ENCODE data around the gene AHNAK.
"Not testable (repeated sequence)": the region's sequence is repeated elsewhere in the genome, so short reads cannot be mapped to it uniquely, and the experiment has no call there.

AHNAK gene, protein sequence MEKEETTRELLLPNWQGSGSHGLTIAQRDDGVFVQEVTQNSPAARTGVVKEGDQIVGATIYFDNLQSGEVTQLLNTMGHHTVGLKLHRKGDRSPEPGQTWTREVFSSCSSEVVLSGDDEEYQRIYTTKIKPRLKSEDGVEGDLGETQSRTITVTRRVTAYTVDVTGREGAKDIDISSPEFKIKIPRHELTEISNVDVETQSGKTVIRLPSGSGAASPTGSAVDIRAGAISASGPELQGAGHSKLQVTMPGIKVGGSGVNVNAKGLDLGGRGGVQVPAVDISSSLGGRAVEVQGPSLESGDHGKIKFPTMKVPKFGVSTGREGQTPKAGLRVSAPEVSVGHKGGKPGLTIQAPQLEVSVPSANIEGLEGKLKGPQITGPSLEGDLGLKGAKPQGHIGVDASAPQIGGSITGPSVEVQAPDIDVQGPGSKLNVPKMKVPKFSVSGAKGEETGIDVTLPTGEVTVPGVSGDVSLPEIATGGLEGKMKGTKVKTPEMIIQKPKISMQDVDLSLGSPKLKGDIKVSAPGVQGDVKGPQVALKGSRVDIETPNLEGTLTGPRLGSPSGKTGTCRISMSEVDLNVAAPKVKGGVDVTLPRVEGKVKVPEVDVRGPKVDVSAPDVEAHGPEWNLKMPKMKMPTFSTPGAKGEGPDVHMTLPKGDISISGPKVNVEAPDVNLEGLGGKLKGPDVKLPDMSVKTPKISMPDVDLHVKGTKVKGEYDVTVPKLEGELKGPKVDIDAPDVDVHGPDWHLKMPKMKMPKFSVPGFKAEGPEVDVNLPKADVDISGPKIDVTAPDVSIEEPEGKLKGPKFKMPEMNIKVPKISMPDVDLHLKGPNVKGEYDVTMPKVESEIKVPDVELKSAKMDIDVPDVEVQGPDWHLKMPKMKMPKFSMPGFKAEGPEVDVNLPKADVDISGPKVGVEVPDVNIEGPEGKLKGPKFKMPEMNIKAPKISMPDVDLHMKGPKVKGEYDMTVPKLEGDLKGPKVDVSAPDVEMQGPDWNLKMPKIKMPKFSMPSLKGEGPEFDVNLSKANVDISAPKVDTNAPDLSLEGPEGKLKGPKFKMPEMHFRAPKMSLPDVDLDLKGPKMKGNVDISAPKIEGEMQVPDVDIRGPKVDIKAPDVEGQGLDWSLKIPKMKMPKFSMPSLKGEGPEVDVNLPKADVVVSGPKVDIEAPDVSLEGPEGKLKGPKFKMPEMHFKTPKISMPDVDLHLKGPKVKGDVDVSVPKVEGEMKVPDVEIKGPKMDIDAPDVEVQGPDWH (N-terminal part only)

DNA sequence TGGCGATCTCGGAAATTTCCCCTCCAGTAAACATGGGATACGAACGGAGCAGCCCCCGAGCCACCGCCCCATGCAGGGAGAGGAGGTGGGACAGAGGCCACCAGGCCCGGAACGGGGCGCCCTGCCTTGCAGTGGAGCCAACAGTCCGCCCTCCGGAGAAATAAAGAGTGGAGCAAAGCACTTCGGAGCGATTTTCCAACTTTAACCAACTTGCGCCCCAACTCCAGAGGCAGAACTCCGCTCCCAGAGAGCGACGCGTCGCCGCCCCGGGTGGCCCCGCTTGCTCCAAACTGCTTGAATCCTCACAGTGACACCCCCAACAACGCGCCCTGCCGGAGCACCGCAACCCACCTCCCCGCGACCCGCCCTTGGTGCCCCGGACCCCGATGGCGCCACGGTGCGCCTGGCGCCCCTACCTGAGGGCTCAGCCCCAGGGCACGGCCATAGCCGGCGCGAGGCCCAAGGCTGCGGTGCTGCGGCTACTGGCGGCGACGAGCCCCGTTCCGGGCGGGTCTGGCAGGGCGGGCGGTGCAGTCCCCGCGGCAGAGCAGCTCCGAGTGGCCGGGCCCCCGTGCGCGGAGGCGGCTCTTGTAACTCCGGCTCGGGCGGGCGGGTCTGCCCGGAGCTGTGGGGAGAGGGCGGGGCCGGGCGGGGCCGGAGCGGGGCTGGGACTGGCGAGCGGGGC lies at the start of gene AHNAK:
TSS of gene AHNAK (minus strand) at position 563 of the 685 bp plus-strand sequence. CDS start 10,708 bp downstream, outside the sequence.
- TF ChIP-seq ZNF274 (IDR thresholded peaks at IDR 0.05; ENCODE audit: low read depth, low read length), result no peak
- peak within 1 kb of the TSS; percentile 49 for H3K4me3 ChIP-seq (ENCODE audit: low read length)

DNA sequence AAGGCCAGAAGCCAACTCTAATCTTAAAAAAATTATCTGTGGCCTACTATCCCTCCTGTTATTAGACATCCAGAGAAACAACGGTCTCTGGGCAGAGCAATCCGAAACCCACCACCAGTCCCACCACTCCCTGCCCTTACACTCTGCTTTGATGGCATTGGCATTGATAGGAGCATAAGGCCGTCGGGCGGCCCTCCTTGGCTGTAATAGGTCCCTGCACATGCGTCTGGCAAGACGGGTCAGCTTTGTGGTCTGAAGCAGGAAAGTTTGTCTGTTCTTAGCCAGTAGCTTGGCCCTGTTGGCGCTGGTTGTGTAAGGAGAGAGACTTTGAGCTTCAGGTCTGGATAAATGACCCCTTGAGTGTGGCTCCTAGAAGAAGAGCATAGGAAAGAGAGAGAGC lies 48.5 kb upstream of the AHNAK start:
- TF ChIP-seq ZNF274 (IDR thresholded peaks at IDR 0.05; ENCODE audit: low read depth, low read length), result no peak
- H3K4me3 ChIP-seq (ENCODE audit: low read length), result no peak overlapping the region

DNA sequence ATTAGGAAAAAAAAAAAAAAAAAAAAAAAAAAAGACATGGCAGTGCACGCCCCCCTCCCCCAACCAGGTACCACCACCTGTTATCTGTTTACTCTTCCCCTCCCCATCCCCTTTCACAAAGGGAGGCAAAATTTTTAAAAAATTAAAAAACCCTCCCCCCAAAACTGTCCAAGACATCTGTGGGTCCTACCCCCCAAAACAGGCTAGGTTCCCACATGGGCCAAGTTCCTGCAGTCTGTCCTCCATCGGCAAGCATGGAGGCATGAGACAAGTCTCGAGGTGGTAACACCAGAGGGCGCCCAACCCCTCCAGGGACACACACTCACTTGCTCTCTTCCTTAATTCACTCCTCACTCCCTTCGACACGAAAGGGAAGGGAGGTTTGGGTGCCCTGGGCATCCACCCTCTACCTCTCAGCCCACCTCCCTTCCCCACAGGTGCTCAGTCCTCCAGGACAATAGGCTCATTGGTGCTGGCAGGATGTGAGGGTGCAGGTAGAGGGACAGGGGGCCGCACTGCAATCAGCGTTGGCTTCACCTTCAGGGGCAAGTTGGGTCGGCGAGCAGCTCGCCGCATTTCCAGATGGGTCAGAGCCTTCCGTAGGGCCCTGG lies 46.9 kb upstream of the AHNAK start:
- no peak for TF ChIP-seq ZNF274 (IDR thresholded peaks at IDR 0.05; ENCODE audit: low read depth, low read length)
- H3K4me3 ChIP-seq (ENCODE audit: low read length), result no peak overlapping the region

DNA sequence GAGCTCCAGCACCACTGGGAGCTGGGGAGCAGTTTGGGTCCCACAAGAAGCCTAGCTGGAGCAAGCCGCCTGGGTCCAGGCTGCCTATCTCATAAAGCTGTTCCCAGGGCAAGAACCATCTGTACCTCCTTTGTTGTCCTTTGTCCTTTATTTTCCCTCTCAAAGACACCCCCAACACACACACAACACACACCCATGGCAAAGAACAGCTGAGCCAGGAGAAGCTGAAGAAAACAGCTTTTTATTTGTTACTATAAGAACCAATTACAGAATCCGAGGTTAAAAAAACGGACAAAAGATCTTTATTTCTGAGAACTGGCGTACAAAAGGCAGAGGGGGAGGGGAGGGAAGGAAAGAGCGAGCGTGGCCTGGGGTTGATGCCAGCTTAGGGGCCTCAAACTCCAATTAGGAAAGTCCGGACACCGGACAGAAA lies 46.4 kb upstream of the AHNAK start:
- no peak overlapping the region for H3K4me3 ChIP-seq (ENCODE audit: low read length)
- no peak for TF ChIP-seq ZNF274 (IDR thresholded peaks at IDR 0.05; ENCODE audit: low read depth, low read length)

DNA sequence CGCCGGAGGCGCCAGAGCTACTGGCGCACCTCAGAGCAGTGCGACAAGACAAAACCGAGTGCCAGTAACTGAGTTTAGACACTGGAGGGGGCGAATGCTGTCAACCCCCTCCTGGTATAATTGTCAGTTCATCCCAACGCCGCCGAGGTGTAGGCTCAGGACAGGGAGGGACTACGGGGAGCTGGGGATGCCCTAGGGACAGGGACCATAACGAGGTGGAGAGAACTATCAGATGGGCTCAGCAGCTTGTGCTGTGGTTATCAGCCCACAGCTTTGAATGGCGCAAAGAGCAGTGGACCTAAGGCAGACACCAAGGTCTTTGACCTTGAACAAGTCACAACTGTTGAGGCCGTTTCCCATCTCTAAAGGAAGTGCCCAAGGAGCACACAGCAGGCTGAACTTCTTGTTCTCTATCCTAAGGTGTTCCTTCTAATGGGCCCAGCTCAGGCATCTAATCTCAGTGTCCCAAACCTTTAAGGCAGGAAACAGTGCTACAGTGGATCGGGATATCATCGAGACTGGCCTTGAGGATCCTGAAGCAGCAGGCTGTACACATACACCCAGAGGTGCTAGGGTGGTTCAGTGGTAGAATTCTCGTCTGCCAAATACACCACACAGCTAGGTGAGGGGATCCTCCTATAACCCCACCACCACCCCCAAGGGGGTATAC lies 45.7 kb upstream of the AHNAK start:
- TF ChIP-seq ZNF274 (IDR thresholded peaks at IDR 0.05; ENCODE audit: low read depth, low read length), result no peak
- H3K4me3 ChIP-seq (ENCODE audit: low read length), result peak overlapping the region; percentile 59; the same call in 1 of the 2 replicates

DNA sequence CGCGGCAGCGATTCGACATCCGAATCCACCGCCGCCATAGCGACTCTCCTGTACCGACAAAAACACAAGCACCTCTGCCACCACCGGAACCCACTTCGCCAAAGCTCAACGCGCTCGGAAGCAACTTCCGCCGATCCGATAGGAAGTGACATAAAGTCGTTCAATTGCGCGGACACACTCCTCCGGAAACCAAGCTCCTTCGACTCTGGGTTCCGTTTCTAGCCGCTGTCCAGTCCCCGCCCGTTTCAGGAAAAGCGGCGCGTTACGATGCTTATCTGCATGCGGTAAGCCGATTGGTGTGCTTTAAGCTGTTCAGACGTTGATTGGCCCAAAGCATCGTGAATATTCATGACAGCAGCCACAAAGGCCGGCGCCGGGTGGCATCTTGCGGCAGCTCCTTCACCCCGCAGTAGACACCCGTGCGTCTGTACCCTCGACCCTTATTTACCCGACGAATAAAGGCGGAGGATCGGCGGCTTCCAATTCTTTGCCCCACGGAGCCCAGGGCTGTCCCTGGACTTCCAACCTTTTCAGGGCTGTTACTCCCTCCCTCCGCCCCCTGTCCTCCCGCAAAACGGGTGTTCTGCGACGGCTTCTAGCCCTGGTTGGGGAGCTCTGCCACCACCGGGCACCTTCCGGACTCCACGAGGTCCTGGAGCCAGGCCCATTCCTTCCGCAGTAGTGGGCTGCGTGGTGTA lies 45.0 kb upstream of the AHNAK start, which contains the start of gene TUT1:
TSS of gene TUT1 (minus strand) at position 76 of the 698 bp plus-strand sequence. CDS start at position 38, 38 bp downstream.
- peak within 1 kb of the TSS; percentile 88 for H3K4me3 ChIP-seq (ENCODE audit: low read length)
- TF ChIP-seq ZNF274 (IDR thresholded peaks at IDR 0.05; ENCODE audit: low read depth, low read length), result no peak

DNA sequence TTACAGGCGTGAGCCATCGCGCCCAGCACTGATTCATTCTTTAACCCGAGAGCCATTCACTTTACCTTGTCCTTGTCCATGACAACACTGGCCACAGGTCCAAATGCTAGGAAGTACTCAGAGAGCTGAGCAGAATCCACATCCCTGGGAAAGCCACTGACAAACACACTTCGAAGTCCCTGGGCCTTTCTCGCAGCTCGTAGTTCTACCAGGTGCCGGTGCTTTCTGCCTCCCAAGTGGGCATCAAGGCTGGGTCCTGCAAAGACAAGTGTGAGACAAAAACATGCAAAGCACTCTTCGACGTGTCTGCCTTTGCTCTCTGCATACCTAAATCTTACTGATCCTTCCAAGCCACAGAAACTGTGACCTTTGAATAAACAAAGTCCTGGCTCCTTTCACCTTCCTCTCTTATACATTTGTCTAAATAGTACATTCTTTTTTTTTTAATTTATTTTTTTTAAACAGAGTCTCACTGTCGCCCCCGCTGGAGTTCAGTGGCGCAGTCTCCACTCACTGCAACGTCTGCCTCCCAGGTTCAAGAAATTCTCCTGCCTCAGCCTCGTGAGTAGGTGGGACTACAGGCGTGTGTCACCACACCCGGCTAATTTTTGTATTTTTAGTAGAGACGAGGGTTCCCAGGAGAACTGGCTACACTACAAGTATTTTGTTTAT lies 42.5 kb upstream of the AHNAK start:
- TF ChIP-seq ZNF274 (IDR thresholded peaks at IDR 0.05; ENCODE audit: low read depth, low read length), result no peak
- H3K4me3 ChIP-seq (ENCODE audit: low read length), result no peak overlapping the region

DNA sequence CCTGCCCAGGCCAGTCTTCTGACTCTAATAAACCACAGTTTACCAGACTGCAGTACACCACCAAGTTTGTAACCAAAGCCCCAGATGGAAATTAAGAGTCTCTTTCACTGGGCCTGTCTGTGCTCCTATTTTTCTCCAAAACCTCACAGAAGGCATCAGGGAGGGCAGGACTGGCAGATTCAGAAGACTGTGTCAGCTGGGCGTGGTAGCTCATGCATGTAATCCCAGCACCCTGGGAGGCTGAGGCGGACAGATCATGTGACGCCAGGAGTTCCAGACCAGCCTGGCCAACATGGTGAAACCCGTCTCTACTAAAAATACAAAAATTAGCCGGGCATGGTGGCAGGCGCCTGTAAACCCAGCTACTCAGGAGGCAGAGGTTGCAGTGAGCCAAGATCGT lies 38.8 kb upstream of the AHNAK start:
- not testable (repeated sequence) for H3K4me3 ChIP-seq (ENCODE audit: low read length)

DNA sequence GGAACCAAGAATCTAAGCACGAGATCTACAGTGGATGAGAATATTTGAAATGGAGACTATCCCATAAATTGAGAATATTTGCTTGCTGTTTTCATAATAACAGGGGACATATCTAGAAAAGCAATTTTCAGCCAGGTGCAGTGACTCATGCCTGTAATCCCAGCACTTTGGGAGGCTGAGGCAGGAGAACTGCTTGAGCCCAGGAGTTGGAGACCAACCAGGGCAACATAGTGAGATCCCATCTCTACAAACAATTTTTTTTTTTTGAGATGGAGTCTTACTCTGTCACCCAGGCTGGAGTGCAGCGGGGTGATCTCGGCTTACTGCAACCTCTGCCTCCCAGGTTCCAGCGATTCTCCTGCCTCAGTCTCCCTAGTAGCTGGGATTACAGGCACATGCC lies 35.1 kb upstream of the AHNAK start:
- H3K4me3 ChIP-seq (ENCODE audit: low read length), result not testable (repeated sequence)

DNA sequence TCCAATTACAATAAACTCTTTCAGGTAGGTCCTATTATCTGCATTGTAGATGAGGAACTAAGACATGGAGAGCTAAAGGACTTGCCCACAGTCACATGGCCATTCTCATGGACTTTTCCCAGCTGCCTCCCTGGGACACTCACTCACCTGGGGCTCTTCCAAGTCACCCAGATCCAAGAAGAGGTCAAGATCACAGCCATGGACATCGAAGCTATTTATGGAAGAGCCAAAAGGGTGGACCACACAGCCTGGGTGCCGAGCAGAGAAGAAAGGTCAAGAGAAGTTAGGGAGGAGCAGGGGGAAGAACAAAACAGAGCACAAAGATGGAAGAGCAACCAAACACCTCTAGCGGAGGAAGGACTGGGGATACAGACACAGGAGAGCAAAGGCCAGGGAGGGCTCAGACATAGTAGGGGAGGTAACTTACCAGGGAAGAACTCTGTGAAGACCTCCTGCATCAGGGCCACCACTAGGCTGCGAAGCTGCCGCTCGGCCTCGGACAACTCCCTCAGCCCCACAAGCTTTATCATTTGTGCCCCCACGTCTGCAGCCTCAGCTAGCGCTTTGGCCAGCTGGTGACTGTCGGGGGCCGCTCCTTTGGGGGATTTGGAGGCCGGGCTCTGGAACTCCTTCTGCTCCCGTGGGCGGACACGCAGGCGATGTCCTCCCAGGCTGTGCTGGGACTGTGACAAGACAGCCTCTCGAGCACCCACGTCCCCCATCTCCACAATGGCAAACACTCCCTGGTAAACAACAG lies 34.5 kb upstream of the AHNAK start:
- TF ChIP-seq ZNF274 (IDR thresholded peaks at IDR 0.05; ENCODE audit: low read depth, low read length), result no peak
- no peak overlapping the region for H3K4me3 ChIP-seq (ENCODE audit: low read length)

DNA sequence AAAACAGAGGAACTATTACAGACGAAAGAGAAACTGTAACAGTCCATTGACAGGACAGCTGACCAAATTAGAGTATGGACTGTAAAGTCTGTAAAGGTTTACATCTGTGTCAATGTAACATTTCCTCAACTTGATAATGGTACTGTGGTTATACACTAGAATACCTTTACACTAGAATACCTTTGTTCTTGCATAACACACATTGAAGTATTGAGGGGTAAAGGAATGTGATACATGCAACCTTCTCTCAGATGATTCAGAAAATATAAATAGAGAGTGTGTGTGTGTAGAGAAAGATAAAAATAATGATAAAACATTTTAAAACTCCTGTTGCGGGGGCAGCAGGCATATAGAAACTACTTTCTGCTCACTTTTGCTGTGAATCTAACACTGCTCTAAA lies 32.6 kb upstream of the AHNAK start:
- TF ChIP-seq ZNF274 (IDR thresholded peaks at IDR 0.05; ENCODE audit: low read depth, low read length), result no peak
- H3K4me3 ChIP-seq (ENCODE audit: low read length), result no peak overlapping the region
